ENCODE measurements around the gene KIF5C. TPM values are rescaled to one million over a fixed set of nuclear protein-coding genes. Genes with fewer than 3 reads are reported as not detected.

KIF5C gene
- total and polyA plus RNA-seq, 9 donors = 0.73 to 18.7 (median 3.3) TPM

GRCh38 chr2:149068225-149068995 is 193.4 kb downstream of the KIF5C start:
- no peak overlapping the region for H3K27ac ChIP-seq
- 82 to 93% (median 91%) methylated on average over 6 of the region's 6 CpGs for WGBS, 3 donors
- H3K4me3 ChIP-seq = no peak overlapping the region
- H3K36me3 ChIP-seq = no peaks in the 10 kb centered on the region
- intact Hi-C loops (cut with DNase I) = no loop called here
- H3K27me3 ChIP-seq = no peaks in the 10 kb centered on the region
- no peaks in the 10 kb centered on the region for H3K4me1 ChIP-seq (ENCODE audit: insufficient read depth)
- no peak for DNase-seq
- no peaks in the 10 kb centered on the region for H3K9me3 ChIP-seq
- TF ChIP-seq POLR2A (IDR thresholded peaks at IDR 0.05) (no peak), EP300 (IDR thresholded peaks at IDR 0.05) (no peak), CTCF (IDR thresholded peaks at IDR 0.05) (no peak)

- H3K9me3 ChIP-seq = no peaks in the 10 kb centered on the region
- H3K27ac ChIP-seq = no peak overlapping the region
- no peak overlapping the region for H3K4me3 ChIP-seq
- intact Hi-C loops (cut with DNase I) = no loop called here
- TF ChIP-seq CTCF (IDR thresholded peaks at IDR 0.05) (no peak), POLR2A (IDR thresholded peaks at IDR 0.05) (no peak), EP300 (IDR thresholded peaks at IDR 0.05) (no peak)
- no peaks in the 10 kb centered on the region for H3K27me3 ChIP-seq
- DNase-seq = no peak
- H3K36me3 ChIP-seq = no peaks in the 10 kb centered on the region
- H3K4me1 ChIP-seq (ENCODE audit: insufficient read depth) = no peaks in the 10 kb centered on the region
- 40 to 57% (median 53%) methylated on average over 5 of the region's 5 CpGs for WGBS, 3 donors
Observed at GRCh38 chr2:149068996-149069888, 194.2 kb downstream of the KIF5C start.

- WGBS, 3 donors = 31 to 46% (median 39%) methylated on average over 9 of the region's 9 CpGs
- Histone ChIP-seq H3K36me3 (no peaks in the 10 kb centered on the region), H3K4me3 (no peak overlapping the region), H3K4me1 (ENCODE audit: insufficient read depth) (no peaks in the 10 kb centered on the region), H3K27me3 (no peaks in the 10 kb centered on the region), H3K9me3 (no peaks in the 10 kb centered on the region), H3K27ac (no peak overlapping the region)
- no peak for DNase-seq
- TF ChIP-seq EP300 (IDR thresholded peaks at IDR 0.05) (no peak), CTCF (IDR thresholded peaks at IDR 0.05) (no peak), POLR2A (IDR thresholded peaks at IDR 0.05) (no peak)
- intact Hi-C loops (cut with DNase I) = no loop called here
Observed at GRCh38 chr2:149070681-149071320, 195.8 kb downstream of the KIF5C start.

GRCh38 chr2:149075105-149075504 is 200.1 kb downstream of the KIF5C start:
- TF ChIP-seq POLR2A (IDR thresholded peaks at IDR 0.05) = no peak
- TF ChIP-seq EP300 (IDR thresholded peaks at IDR 0.05) = no peak
- no peak for TF ChIP-seq CTCF (IDR thresholded peaks at IDR 0.05)
- intact Hi-C loops (cut with DNase I) = no loop called here
- no peak for DNase-seq
- Histone ChIP-seq H3K27me3 (no peaks in the 10 kb centered on the region), H3K4me1 (ENCODE audit: insufficient read depth) (peaks cover 2% of the 10 kb centered on the region), H3K4me3 (no peak overlapping the region), H3K36me3 (no peaks in the 10 kb centered on the region), H3K27ac (no peak overlapping the region), H3K9me3 (no peaks in the 10 kb centered on the region)
- 79 to 88% (median 83%) methylated on average over 2 of the region's 2 CpGs for WGBS, 3 donors
